K562 (cell line): ENCODE measurements around the gene ADGRA1. TPM values are rescaled to one million over a fixed set of nuclear protein-coding genes. Genes with fewer than 3 reads are reported as not detected.
A peak's percentile ranks its signal among the peaks of the same experiment; 100 is the strongest.

ENCODE experiments used
- ATAC-seq: fragments of 200-7000 bp; cut with Tn5 transposase; 3 replicates; pipeline ENCODE4 v1.9.1; 2020; ENCODE audit warnings: moderate library complexity
- BruUV-seq: library from RNA; stranded (reverse); fragments of 400-500 nt; replicated peaks from 2 replicates; lab custom pipeline; 2021; lab: Mats Ljungman, UMichigan
- CTCF ChIA-PET: fragments of 300-600 bp; formaldehyde crosslinking; extraction: SDS; loops from one replicate; lab custom pipeline; 2021; ENCODE audit warnings: low intra/inter-chr PET ratio; lab: Yijun Ruan, JAX
- POLR2A ChIA-PET: fragments of 300-600, 350-650 bp; sonication (Branson Sonifier 250); formaldehyde crosslinking; extraction: SDS; loops from one replicate; lab custom pipeline; 2021; ENCODE audit warnings: antibody characterized with exemption, inconsistent platforms; lab: Yijun Ruan, JAX
- DNase-seq, 4 experiments: peaks; one replicate each; pipeline versions ENCODE4 v3.0.0 to v3.0.0-alpha.2; 2011 to 2018; ENCODE audit warnings: low spot score in 3 of 4, mixed read lengths in 3 of 4; ENCODE audit errors: extremely low read depth in 1 of 4
- FAIRE-seq: peaks from 2 replicates; lab custom pipeline; 2011; peaks lifted over from hg19 to GRCh38; lab: Jason Lieb, UNC
- H2AFZ ChIP-seq: 2 replicates; pipeline ENCODE4 v1.6.0; 2011; ENCODE audit warnings: low read depth, low read length, control low read depth, inconsistent platforms
- H3K27ac ChIP-seq: fragments of 200-600 bp; 3 replicates; pipeline ENCODE4 v1.8.0; 2011; ENCODE audit warnings: low read depth, mild to moderate bottlenecking, control low read depth, inconsistent platforms, low read length, moderate library complexity, mixed read lengths; ENCODE audit errors: extremely low read depth
- H3K27me3 ChIP-seq, 2 experiments: fragments of 300-600 bp in 1 of 2; 2 replicates in 1 of 2; 3 replicates in 1 of 2; pipeline versions ENCODE4 v1.6.0 to v1.8.0; 2011; ENCODE audit warnings: inconsistent platforms in 2 of 2, low read length in 2 of 2, mild to moderate bottlenecking in 1 of 2, mixed read lengths in 1 of 2, moderate library complexity in 1 of 2; ENCODE audit not compliant: control insufficient read depth in 2 of 2, insufficient read depth in 2 of 2
- H3K36me3 ChIP-seq: fragments of 300-600 bp; 3 replicates; pipeline ENCODE4 v1.8.0; 2011; ENCODE audit warnings: mild to moderate bottlenecking, low read length, inconsistent platforms; ENCODE audit not compliant: control insufficient read depth, insufficient read depth
- H3K4me1 ChIP-seq, 2 experiments: fragments of 200-600 bp in 1 of 2; replicated peaks in 1 of 2; 2 replicates in 1 of 2; 3 replicates in 1 of 2; pipeline versions ENCODE4 v1.5.1 to v1.8.0; 2011; ENCODE audit warnings: inconsistent platforms in 2 of 2, low read length in 2 of 2, mild to moderate bottlenecking in 1 of 2, mixed read lengths in 1 of 2, moderate library complexity in 1 of 2; ENCODE audit not compliant: control insufficient read depth in 2 of 2, insufficient read depth in 2 of 2
- H3K4me2 ChIP-seq: 2 replicates; pipeline ENCODE4 v1.6.1; 2011; ENCODE audit warnings: low read length, control low read depth, inconsistent platforms, mixed read lengths; ENCODE audit not compliant: insufficient read depth
- H3K4me3 ChIP-seq: fragments of 200-600 bp; sonication (generic), shearing (Covaris generic); 2 replicates; pipeline ENCODE4 v1.5.1; 2016; ENCODE audit warnings: control low read depth, inconsistent platforms
- H3K79me2 ChIP-seq: fragments of 200-600 bp; 3 replicates; pipeline ENCODE4 v1.8.0; 2011; ENCODE audit warnings: low read length, inconsistent platforms; ENCODE audit not compliant: control insufficient read depth, insufficient read depth
- H3K9ac ChIP-seq, 2 experiments: 2 replicates each; pipeline versions ENCODE4 v1.6.0 to v1.6.1; 2011; ENCODE audit warnings: low read depth in 2 of 2, low read length in 2 of 2, control low read depth in 1 of 2, inconsistent platforms in 1 of 2, mild to moderate bottlenecking in 1 of 2, mixed read lengths in 1 of 2; ENCODE audit not compliant: insufficient read depth in 1 of 2
- H3K9me1 ChIP-seq: one replicate; pipeline ENCODE4 v1.6.0; 2011; ENCODE audit warnings: inconsistent platforms, mild to moderate bottlenecking, low read length, moderate library complexity; ENCODE audit not compliant: control insufficient read depth, insufficient read depth
- H3K9me3 ChIP-seq: replicated peaks from 2 replicates; pipeline ENCODE4 v1.5.1; 2011; ENCODE audit warnings: low read depth, low read length, inconsistent platforms; ENCODE audit not compliant: control insufficient read depth, insufficient read depth
- H4K20me1 ChIP-seq: replicated peaks from 2 replicates; pipeline ENCODE4 v1.6.1; 2011; ENCODE audit warnings: low read length, inconsistent platforms, mixed read lengths; ENCODE audit not compliant: control insufficient read depth, insufficient read depth
- WGBS: fragments of 100-300 bp; shearing (Covaris generic); methylation state at CpG from one replicate; pipeline ENCODE4 v1.1.6; 2016; ENCODE audit warnings: low coverage, mixed read lengths; ENCODE audit not compliant: insufficient coverage; ENCODE audit errors: missing lambda C conversion rate; 5-methylcytosine and 5-hydroxymethylcytosine counted together
- in situ Hi-C: fragments of 300-500 bp; cut with MboI; formaldehyde crosslinking; loops from 4 replicates; pipeline ENCODE4 v1.15.0; 2018; ENCODE audit warnings: inconsistent platforms, mixed read lengths
- intact Hi-C: fragments of 100-400 bp; cut with micrococcal nuclease; formaldehyde crosslinking; loops from 2 replicates; pipeline ENCODE4 v1.14.2; 2022
- polyA plus RNA-seq, 8 experiments: library from polyadenylated mRNA; depleted of rRNA in 4 of 8; stranded (reverse) in 5 of 8; unstranded in 3 of 8; fragments of >200 nt; fragmentation: Nextera tagmentation in 2 of 8; fragmentation: Illumina TruSeq in 1 of 8; extraction: Ambion mirVana in 2 of 8; extraction: Trizol in 1 of 8; gene quantifications; 2 replicates each; pipeline versions ENCODE4 v1.2.1 to v1.2.3, GENCODE V29; 2011 to 2014; ENCODE audit warnings: inconsistent platforms in 1 of 8, missing spikeins in 1 of 8
- total RNA-seq, 7 experiments: library from RNA; depleted of rRNA in 6 of 7; stranded (reverse); fragments of >200 nt in 6 of 7; fragmentation: Illumina TruSeq in 2 of 7; extraction: Trizol in 2 of 7; gene quantifications; 2 replicates each; pipeline versions ENCODE4 v1.2.1 to v1.2.3, GENCODE V29; 2011 to 2021; ENCODE audit warnings: low replicate concordance in 1 of 7
- TF ChIP-seq, protein P1 (sequence below): fragments of 450-650 bp; IDR thresholded peaks from 2 replicates; pipeline ENCODE4 v1.6.1; 2017; ENCODE audit warnings: antibody characterized with exemption, mild to moderate bottlenecking
- TF ChIP-seq, protein P2 (sequence below), 2 experiments: fragments of 450-650 bp; formaldehyde crosslinking in 1 of 2; IDR thresholded peaks; 2 replicates each; pipeline versions ENCODE4 v1.4.0 to v1.6.1; 2014 to 2020; ENCODE audit warnings: mild to moderate bottlenecking in 2 of 2, borderline replicate concordance in 1 of 2, low read depth in 1 of 2

ADGRA1 gene
- total and polyA plus RNA-seq, 9 of the 15 experiments (the other 6 are each of a cell fraction or from before 2014, with no cell fraction given): not detected

DNA sequence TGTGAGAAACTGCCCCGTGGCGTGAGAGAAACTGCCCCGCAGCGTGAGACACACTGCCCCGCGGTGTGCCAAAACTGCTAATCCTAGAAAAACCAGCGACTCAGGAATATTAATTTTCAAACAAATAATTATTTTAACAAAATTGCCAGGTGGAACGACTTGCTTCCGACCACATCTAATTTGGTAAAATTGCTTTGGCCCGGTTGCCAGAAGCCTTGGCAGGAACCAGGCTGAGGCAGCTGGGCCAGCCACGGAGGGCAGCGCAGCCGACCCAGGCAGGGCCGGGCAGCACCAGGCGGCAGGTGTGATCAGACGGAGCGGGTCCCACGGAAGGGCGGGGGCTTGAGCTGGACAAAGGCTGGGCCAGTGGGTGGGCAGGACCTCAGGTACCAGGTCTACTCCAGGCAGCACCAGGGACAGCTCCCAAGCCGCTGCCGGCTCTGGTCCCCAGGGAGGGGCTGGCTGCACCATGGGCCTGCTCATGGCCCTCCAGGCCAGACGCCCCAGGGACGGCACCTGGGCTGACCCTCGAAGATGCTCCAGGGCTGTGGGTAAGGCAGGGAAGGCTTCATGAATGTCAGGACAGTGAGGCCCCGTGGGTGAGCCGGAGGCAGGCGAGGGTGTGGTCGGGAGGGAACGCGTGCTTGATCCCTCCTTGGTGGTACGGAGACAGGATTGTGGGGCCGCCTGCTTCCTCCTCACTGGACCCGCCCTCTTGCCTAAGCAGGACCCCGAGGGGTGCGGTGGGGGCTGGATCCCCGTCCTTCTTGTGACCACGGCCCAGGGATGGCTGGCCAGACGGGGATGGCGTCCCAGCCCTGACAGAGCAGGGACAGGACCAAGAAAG is 7.7 kb upstream of the ADGRA1 start:
- no peak overlapping the region for H3K27ac ChIP-seq
- FAIRE-seq (no peak), DNase-seq (peak in 3 of 4 experiments; percentile 12 to 41 (median 26)), ATAC-seq (0 out of 3 replicates have a peak, but pooled peaks have one; percentile 41)
- no peaks in the 10 kb centered on the region for H3K79me2 ChIP-seq
- no peaks in the 10 kb centered on the region for H3K9me3 ChIP-seq
- ChIA-PET POLR2A (no interaction called here), CTCF (no interaction called here)
- peaks cover 0 to 12% of the 10 kb centered on the region in 2 experiments; a peak in 2 of 5 replicates for H3K4me1 ChIP-seq
- intact Hi-C loops (no loop called here), in situ Hi-C loops (no loop called here)
- H3K9ac ChIP-seq: no peak overlapping the region
- H3K9me1 ChIP-seq: no peaks in the 10 kb centered on the region
- H3K27me3 ChIP-seq: peaks cover 0 to 61% of the 10 kb centered on the region in 2 experiments; a peak in 2 of 5 replicates
- no peak overlapping the region for H3K4me3 ChIP-seq
- no TSS peak for BruUV-seq
- no peak overlapping the region for H3K4me2 ChIP-seq
- 26% methylated on average over 20 of the region's 39 CpGs for WGBS
- no peak overlapping the region for H2AFZ ChIP-seq
- no peaks in the 10 kb centered on the region for H4K20me1 ChIP-seq
- no peaks in the 10 kb centered on the region for H3K36me3 ChIP-seq
- TF ChIP-seq, protein P1, sequence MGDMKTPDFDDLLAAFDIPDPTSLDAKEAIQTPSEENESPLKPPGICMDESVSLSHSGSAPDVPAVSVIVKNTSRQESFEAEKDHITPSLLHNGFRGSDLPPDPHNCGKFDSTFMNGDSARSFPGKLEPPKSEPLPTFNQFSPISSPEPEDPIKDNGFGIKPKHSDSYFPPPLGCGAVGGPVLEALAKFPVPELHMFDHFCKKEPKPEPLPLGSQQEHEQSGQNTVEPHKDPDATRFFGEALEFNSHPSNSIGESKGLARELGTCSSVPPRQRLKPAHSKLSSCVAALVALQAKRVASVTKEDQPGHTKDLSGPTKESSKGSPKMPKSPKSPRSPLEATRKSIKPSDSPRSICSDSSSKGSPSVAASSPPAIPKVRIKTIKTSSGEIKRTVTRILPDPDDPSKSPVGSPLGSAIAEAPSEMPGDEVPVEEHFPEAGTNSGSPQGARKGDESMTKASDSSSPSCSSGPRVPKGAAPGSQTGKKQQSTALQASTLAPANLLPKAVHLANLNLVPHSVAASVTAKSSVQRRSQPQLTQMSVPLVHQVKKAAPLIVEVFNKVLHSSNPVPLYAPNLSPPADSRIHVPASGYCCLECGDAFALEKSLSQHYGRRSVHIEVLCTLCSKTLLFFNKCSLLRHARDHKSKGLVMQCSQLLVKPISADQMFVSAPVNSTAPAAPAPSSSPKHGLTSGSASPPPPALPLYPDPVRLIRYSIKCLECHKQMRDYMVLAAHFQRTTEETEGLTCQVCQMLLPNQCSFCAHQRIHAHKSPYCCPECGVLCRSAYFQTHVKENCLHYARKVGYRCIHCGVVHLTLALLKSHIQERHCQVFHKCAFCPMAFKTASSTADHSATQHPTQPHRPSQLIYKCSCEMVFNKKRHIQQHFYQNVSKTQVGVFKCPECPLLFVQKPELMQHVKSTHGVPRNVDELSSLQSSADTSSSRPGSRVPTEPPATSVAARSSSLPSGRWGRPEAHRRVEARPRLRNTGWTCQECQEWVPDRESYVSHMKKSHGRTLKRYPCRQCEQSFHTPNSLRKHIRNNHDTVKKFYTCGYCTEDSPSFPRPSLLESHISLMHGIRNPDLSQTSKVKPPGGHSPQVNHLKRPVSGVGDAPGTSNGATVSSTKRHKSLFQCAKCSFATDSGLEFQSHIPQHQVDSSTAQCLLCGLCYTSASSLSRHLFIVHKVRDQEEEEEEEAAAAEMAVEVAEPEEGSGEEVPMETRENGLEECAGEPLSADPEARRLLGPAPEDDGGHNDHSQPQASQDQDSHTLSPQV: no peak
- TF ChIP-seq, protein P2, sequence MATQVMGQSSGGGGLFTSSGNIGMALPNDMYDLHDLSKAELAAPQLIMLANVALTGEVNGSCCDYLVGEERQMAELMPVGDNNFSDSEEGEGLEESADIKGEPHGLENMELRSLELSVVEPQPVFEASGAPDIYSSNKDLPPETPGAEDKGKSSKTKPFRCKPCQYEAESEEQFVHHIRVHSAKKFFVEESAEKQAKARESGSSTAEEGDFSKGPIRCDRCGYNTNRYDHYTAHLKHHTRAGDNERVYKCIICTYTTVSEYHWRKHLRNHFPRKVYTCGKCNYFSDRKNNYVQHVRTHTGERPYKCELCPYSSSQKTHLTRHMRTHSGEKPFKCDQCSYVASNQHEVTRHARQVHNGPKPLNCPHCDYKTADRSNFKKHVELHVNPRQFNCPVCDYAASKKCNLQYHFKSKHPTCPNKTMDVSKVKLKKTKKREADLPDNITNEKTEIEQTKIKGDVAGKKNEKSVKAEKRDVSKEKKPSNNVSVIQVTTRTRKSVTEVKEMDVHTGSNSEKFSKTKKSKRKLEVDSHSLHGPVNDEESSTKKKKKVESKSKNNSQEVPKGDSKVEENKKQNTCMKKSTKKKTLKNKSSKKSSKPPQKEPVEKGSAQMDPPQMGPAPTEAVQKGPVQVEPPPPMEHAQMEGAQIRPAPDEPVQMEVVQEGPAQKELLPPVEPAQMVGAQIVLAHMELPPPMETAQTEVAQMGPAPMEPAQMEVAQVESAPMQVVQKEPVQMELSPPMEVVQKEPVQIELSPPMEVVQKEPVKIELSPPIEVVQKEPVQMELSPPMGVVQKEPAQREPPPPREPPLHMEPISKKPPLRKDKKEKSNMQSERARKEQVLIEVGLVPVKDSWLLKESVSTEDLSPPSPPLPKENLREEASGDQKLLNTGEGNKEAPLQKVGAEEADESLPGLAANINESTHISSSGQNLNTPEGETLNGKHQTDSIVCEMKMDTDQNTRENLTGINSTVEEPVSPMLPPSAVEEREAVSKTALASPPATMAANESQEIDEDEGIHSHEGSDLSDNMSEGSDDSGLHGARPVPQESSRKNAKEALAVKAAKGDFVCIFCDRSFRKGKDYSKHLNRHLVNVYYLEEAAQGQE (IDR thresholded peaks at IDR 0.05; ENCODE audit: borderline replicate concordance): peak; percentile 90
- TF ChIP-seq, protein P2 (CRISPR knock-in tag; IDR thresholded peaks at IDR 0.05; ENCODE audit: low read depth): peak; percentile 83; the same call in 1 of the 2 replicates
